ENCODE data around the gene HDGFL2. TPM values are rescaled to one million over a fixed set of nuclear protein-coding genes. Genes with fewer than 3 reads are reported as not detected.

HDGFL2 gene
- polyA plus RNA-seq, 1 experiment: 26.0 TPM

DNA sequence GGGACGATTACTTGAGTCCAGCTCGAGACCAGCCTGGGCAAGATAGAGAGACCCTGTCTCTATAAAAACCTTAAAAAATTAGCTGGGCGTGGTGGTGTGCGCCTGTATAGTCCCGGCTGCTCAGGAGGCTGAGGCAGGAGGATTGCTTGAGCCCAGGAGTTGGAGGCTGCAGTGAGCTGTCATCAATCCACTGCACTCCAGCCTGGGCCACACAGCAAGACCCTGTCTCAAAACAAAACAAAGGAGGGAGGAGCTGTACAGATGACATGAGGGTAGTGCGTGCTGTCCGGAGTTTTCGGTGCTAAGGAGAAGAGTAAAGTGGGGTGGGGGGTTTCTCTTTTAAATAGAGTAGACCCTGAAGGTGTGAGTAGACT lies 22.6 kb downstream of the HDGFL2 start:
- POLR2A ChIA-PET: no interaction called here
- DNase-seq (ENCODE audit: low read depth): no peak
- no peak for TF ChIP-seq CTCF (IDR thresholded peaks at IDR 0.05; ENCODE audit: insufficient read depth, low read depth, low read length)
- H3K4me3 ChIP-seq (ENCODE audit: low read depth, low read length): no peak overlapping the region
- CTCF ChIA-PET: interaction anchor here (0.7 to 1.1 kb wide), 2 partner anchors 29 to 449 kb away, joined by 3 read pairs; no protein-coding TSS in a partner anchor
- no peaks in the 10 kb centered on the region for H3K27me3 ChIP-seq (ENCODE audit: control insufficient read depth, insufficient read depth, low read length)
- H3K36me3 ChIP-seq (ENCODE audit: control insufficient read depth, insufficient read depth, low read length): peaks cover 35% of the 10 kb centered on the region

DNA sequence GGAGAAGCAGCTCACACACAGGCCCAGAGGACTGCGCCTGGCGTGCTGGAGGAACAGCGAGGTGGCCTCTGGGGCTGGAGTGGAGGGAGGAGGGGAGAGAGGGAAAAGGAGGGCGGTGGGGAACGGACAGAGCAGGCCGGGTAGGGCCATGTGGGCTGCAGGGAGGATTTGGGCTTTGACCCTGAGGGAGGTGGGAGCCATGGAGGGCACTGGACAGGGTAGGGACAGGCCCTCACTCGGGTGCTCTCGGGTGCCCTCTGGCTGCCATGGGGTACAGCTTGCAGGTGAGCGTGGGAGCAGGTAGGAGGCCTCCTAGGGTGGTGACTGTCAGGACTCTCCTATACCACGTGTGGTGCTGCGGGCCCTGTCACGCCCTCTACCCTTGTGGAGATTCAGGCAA lies 23.4 kb downstream of the HDGFL2 start:
- H3K36me3 ChIP-seq (ENCODE audit: control insufficient read depth, insufficient read depth, low read length): peaks cover 31% of the 10 kb centered on the region
- CTCF ChIA-PET: no interaction called here
- POLR2A ChIA-PET: no interaction called here
- no peak for DNase-seq (ENCODE audit: low read depth)
- no peak overlapping the region for H3K4me3 ChIP-seq (ENCODE audit: low read depth, low read length)
- no peaks in the 10 kb centered on the region for H3K27me3 ChIP-seq (ENCODE audit: control insufficient read depth, insufficient read depth, low read length)
- TF ChIP-seq CTCF (IDR thresholded peaks at IDR 0.05; ENCODE audit: insufficient read depth, low read depth, low read length): no peak

- ChIA-PET CTCF (no interaction called here), POLR2A (no interaction called here)
- Histone ChIP-seq H3K4me3 (ENCODE audit: low read depth, low read length) (no peak overlapping the region), H3K27me3 (ENCODE audit: control insufficient read depth, insufficient read depth, low read length) (no peaks in the 10 kb centered on the region), H3K36me3 (ENCODE audit: control insufficient read depth, insufficient read depth, low read length) (peaks cover 36% of the 10 kb centered on the region)
- TF ChIP-seq CTCF (IDR thresholded peaks at IDR 0.05; ENCODE audit: insufficient read depth, low read depth, low read length): no peak
- DNase-seq (ENCODE audit: low read depth): no peak
Observed at GRCh38 chr19:4496304-4496703, 24.2 kb downstream of the HDGFL2 start.

DNA sequence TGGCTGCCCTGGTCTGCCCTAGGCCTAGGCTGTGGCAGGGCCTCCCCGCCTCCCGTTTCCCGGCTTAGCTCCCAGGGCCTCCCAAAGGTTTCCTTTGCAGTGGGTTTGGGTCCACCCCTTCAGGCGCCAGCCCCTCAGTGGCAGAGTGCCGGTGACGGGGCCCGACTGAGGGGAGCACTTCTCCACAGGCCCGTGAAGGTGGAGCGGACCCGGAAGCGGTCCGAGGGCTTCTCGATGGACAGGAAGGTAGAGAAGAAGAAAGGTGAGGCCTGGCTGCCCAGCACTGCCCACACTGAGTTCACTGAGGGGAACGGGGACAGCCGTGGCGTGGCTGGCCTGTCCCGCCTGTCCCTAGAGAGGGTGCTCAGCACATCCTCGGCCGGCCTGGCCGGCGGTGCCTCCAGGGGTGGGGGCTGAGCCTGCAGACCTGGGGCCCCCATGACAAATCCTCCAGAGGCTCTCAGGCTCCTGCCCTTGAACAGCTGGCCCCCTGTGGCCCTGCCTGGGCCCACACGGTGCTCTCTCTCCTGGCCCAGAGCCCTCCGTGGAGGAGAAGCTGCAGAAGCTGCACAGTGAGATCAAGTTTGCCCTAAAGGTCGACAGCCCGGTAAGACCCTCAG lies 25.8 kb downstream of the HDGFL2 start:
- CTCF ChIA-PET: interaction anchor here (1.1 kb wide), 1 partner anchor 19 kb away, joined by 3 read pairs; no protein-coding TSS in a partner anchor

GRCh38 chr19:4498694-4499093 lies 26.6 kb downstream of the HDGFL2 start:
- Histone ChIP-seq H3K4me3 (ENCODE audit: low read depth, low read length) (no peak overlapping the region), H3K27me3 (ENCODE audit: control insufficient read depth, insufficient read depth, low read length) (no peaks in the 10 kb centered on the region), H3K36me3 (ENCODE audit: control insufficient read depth, insufficient read depth, low read length) (peaks cover 38% of the 10 kb centered on the region)
- no peak for TF ChIP-seq CTCF (IDR thresholded peaks at IDR 0.05; ENCODE audit: insufficient read depth, low read depth, low read length)
- POLR2A ChIA-PET: no interaction called here
- DNase-seq (ENCODE audit: low read depth): no peak
- CTCF ChIA-PET: interaction anchor here (1.1 kb wide), 1 partner anchor 18 kb away, joined by 3 read pairs; no protein-coding TSS in a partner anchor

More for the DNA sequence above, 25.8 kb downstream of the HDGFL2 start:
- H3K4me3 ChIP-seq (ENCODE audit: low read depth, low read length): no peak overlapping the region
- no peaks in the 10 kb centered on the region for H3K27me3 ChIP-seq (ENCODE audit: control insufficient read depth, insufficient read depth, low read length)
- no peak for TF ChIP-seq CTCF (IDR thresholded peaks at IDR 0.05; ENCODE audit: insufficient read depth, low read depth, low read length)
- DNase-seq (ENCODE audit: low read depth): no peak
- peaks cover 39% of the 10 kb centered on the region for H3K36me3 ChIP-seq (ENCODE audit: control insufficient read depth, insufficient read depth, low read length)
- POLR2A ChIA-PET: no interaction called here

All from BJ (cell line).